HG02943 (cell line): Measurements from ENCODE around the gene NF2.
"Not testable (repeated sequence)": the region's sequence is repeated elsewhere in the genome, so short reads cannot be mapped to it uniquely, and the experiment has no call there.

Experiments used
- ATAC-seq: cut with Tn5 transposase; IDR thresholded peaks from one replicate; pipeline ENCODE4 v1.9.1; 2021; ENCODE audit warnings: mild to moderate bottlenecking, low read depth, moderate library complexity; ENCODE audit not compliant: unreplicated experiment

The NF2 gene

GRCh38 chr22:29594447-29594846, 9.0 kb upstream of the NF2 start:
- not testable (repeated sequence) for ATAC-seq

GRCh38 chr22:29596408-29596807, 7.0 kb upstream of the NF2 start:
- ATAC-seq: no peak

DNA sequence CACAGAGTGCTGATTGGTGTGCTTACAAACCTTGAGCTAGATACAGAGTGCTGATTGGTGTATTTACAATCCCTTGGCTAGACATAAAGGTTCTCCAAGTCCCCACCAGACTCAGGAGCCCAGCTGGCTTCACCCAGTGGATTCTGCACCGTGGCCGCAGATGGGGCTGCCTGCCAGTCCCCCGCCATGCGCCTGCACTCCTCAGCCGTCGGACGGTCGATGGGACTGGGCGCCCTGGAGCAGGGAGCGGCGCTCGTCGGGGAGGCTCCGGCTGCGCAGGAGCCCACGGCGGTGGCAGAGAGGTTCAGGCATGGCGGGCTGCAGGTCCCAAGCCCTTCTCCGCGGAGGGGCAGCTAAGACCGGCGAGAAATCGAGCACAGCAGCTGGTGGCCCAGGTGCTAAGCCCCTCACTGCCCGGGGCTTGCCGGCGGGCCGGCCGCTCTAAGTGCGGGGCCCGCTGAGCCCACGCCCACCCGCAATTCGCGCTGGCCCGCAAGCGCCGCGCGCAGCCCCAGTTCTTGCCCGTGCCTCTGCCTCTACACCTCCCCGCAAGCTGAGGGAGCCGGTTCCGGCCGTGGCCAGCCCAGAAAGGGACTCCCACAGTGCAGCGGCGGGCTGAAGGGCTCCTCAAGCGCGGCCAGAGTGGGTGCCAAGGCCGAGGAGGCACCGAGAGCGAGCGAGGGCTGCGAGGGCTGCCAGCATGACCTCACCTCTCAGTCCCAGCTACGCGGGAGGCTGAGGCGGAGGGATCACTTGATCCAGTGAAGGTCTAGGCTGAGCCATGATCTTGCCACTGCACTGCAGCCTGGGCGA, 5.4 kb upstream of the NF2 start:
- ATAC-seq: not testable (repeated sequence)

- no peak for ATAC-seq
Observed at GRCh38 chr22:29598684-29599020, 4.8 kb upstream of the NF2 start.

DNA sequence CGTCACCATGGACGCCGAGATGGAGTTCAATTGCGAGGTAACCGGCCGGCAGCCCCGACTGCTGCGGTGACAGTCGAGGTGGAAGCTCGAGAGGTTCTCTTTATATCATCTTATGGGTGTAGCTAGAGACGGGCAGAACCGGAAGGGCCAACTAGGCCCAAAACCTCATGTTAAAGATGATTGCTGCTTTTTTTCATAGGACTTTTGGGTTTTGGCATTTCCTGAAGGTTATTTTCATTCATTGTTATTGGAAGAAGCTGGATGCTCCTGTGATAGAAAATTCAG, 585 bp downstream of the NF2 start:
- ATAC-seq: no peak

GRCh38 chr22:29605527-29605850, 2.1 kb downstream of the NF2 start:
- ATAC-seq: no peak

GRCh38 chr22:29606320-29606719, 2.9 kb downstream of the NF2 start:
- no peak for ATAC-seq

GRCh38 chr22:29607426-29607825, 4.0 kb downstream of the NF2 start:
- no peak for ATAC-seq

DNA sequence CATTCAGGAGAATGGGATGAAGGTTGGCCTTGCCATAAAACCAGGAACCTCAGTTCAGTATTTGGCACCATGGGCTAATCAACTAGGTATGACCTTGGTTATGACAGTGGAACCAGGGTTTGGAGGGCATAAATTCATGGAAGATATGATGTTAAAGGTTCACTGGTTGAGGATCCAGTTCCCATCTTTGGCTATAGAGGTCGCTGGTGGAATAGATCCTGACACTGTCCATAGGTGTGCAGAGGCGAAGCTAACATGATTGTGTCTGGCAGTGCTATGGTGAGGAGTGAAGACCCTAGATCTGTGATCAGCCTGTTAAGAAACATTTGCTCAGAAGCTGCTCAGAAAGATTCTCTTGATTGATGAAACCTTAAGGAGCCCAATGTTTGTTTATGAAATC, 5.7 kb downstream of the NF2 start:
- ATAC-seq: no peak

- ATAC-seq: no peak
Observed at GRCh38 chr22:29610780-29611179, 7.3 kb downstream of the NF2 start.

GRCh38 chr22:29615705-29616327, 12.4 kb downstream of the NF2 start:
- no peak for ATAC-seq

- no peak for ATAC-seq
Observed at GRCh38 chr22:29617922-29618629, 14.6 kb downstream of the NF2 start.

DNA sequence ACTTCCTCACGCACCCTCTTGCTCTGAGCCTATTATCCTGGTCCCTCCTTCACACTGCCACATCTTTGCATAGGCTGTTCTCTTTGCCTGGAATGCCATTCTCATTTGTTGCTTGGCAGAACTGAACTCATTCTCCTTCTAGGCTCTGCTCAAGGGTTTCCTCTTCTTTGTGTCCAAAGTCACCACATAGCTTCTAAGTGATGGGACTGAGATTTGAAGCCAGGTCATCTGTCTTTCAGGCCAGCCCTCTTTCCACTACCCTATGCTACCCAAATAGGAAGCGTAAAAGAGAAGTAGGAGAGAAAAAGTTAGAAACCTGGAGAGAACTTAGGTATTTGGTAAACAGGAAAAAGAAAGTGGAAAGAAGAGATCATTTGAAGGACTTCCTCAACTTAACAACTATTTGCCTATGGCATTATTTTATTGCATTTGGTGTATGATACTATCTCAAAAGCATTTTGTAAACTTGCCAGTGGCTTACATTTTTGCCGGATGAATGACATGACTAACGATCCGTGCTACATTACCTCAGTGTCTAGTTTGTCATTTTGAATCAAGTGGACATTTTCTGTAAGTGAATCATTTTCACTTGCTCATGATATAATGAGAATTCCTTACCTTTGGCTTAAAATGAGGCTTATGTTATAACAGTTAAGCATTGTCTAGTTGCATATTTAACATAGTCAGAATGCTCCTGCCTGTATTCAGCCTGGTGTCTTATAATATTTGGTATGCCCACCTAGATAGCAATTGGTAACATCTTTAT, 18.5 kb downstream of the NF2 start:
- ATAC-seq: no peak

- ATAC-seq: no peak
Observed at GRCh38 chr22:29623059-29623458, 19.6 kb downstream of the NF2 start.

- ATAC-seq: no peak
Observed at GRCh38 chr22:29623553-29624169, 20.2 kb downstream of the NF2 start.

DNA sequence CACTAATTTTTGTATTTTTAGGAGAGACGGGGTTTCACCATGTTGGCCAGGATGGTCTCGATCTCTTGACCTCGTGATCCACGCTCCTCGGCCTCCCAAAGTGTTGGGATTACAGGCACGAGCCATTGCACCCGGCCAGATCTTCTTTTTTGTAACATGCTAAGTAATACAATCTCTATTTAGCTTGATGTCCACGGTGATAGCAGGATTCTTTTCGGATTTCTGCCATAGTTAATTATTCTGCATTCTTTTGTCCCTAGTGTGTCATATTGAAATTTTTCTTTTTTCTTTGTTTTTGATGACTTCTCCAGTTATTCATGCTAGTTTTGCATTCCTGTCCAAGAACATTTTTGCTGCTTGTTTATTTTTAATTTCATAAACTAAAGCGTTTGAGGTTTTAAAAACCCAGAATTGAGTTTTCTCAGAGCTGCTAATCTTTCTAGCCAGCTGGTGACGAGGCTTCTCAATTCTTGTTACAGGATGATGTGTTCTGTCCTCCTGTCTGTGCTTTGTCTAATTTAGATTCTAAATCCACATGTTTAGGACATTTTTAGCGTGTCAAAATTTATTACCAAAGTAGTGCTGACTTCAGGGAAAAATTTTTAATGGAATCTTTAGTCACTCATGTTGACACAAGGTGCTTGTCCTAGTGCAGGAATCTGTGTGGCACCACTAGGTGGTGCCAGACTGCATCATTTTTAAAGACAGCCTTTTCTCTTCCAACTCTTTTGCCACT, 21.8 kb downstream of the NF2 start:
- ATAC-seq: no peak

DNA sequence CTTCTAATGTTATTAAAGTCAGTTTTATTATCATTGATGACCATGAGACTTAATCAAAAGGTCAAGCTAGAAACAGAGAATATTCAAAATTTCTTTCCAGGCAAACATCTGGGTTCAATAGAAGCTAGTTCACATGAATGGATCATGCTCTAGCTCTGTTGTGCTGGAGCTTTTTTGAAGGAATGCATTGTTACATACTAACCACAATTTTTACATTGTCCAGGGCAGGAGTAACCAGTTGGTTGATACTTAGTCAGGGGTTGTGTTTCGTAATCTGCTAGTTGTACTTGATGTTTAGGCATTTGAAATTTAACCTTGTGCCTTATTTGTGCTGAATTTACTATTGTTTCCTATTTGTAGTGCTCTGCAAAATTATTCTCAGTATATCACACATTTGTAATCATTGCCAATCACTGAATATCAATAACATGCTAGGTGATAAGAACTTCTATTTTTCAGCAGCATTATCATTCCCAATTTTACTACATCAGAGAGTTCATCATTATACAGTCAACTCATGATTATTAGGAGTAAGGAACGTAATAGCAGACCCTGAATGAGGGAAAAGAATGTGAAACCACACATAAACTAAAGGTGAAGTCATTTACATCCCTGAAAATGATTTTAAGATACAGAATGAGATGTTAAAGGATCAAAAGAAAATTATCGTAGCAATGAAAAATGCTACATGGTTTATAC, 23.2 kb downstream of the NF2 start:
- ATAC-seq: no peak

- ATAC-seq: no peak
Observed at GRCh38 chr22:29627196-29627535, 23.7 kb downstream of the NF2 start.

DNA sequence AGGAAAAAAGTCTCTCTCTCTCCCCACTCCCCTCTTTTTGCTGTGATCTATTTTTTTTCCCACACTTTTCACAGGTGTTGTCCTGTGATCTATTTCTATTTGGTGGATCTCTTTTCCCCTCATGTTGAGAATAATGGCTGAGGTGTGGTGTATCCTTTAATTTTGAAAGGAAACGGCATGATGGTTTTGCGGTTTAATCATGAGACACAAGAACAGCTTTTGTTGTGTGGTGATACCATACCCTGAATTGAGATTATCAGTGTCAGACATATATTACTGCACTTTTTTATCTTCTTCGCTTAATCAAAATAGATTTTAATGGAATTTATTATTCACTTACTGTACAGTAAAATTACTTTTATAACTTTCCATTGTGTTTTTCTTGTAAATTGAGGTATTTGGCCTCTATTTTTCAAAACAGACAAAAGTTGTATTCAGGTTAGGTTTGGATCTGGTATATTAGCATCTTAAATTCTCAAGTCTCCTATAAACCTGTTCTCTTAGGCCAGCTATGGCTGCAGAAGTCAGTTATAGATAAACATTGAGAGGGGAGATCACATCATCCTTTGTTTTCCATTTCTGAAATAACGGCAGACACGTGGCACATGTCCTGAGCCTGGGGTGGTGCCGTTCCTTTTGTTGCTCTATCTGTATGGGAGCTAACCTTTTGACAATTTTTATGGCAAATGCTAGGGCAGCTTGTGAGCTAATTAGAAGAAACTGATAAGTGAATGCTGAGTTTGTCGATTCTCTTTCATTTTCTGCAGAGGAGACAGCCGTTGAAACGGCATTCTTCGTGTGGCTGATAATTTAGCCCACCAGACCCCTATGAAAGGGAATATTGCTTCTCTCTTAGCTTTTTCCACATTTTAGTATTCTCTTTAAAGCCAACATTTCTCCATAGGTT, 25.8 kb downstream of the NF2 start:
- no peak for ATAC-seq
